GM12878 (cell line): ENCODE results near the gene GPSM3.

Experiments used
- BRCA1 ChIP-seq: IDR thresholded peaks from 2 replicates; pipeline ENCODE4 v1.6.1; 2011; ENCODE audit warnings: low read depth, low read length, improper control_type of control experiment
- EZH2 ChIP-seq: IDR thresholded peaks from 2 replicates; pipeline ENCODE4 v1.6.1; 2012; ENCODE audit warnings: low read depth, mild to moderate bottlenecking, control low read depth, inconsistent platforms, low read length, borderline replicate concordance; ENCODE audit not compliant: control insufficient read depth
- FOXK2 ChIP-seq: fragments of 450-650 bp; IDR thresholded peaks from 2 replicates; pipeline ENCODE4 v1.6.1; 2017; ENCODE audit warnings: mild to moderate bottlenecking, moderate library complexity
- HCFC1 ChIP-seq: fragments of 150-350 bp; IDR thresholded peaks from 2 replicates; pipeline ENCODE4 v1.6.1; 2014; ENCODE audit warnings: low read length
- HDAC6 ChIP-seq: fragments of 200-600 bp; sonication (generic); IDR thresholded peaks from one replicate; pipeline ENCODE4 v1.8.0; 2017; ENCODE audit warnings: antibody characterized with exemption; ENCODE audit not compliant: unreplicated experiment
- MTA3 ChIP-seq: IDR thresholded peaks from 2 replicates; pipeline ENCODE4 v1.6.1; 2012; ENCODE audit warnings: low read length, inconsistent platforms, borderline replicate concordance
- MXI1 ChIP-seq: fragments of 150-350 bp; IDR thresholded peaks from 2 replicates; pipeline ENCODE4 v1.6.1; 2011; ENCODE audit warnings: low read depth, mild to moderate bottlenecking, inconsistent platforms, low read length, improper control_type of control experiment
- SP1 ChIP-seq: IDR thresholded peaks from one replicate; pipeline ENCODE4 v1.6.1; 2011; ENCODE audit warnings: low read depth, low read length
- USF2 ChIP-seq: IDR thresholded peaks from 2 replicates; pipeline ENCODE4 v1.6.1; 2011; ENCODE audit warnings: low read depth, low read length, improper control_type of control experiment, borderline replicate concordance
- TF ChIP-seq, protein P1 (sequence below), 3 experiments: IDR thresholded peaks in 2 of 3; conservative IDR thresholded peaks in 1 of 3; 2 replicates each; pipeline ENCODE4 v1.5.1; 2011; ENCODE audit warnings: low read depth in 3 of 3, low read length in 3 of 3, mild to moderate bottlenecking in 3 of 3, control low read depth in 2 of 3, moderate library complexity in 2 of 3, inconsistent platforms in 1 of 3, mixed read lengths in 1 of 3; ENCODE audit not compliant: control insufficient read depth in 2 of 3, insufficient read depth in 1 of 3; ENCODE audit errors: extremely low read depth in 1 of 3
- TF ChIP-seq, protein P2 (sequence below): IDR thresholded peaks from 2 replicates; pipeline ENCODE4 v1.6.1; 2012; ENCODE audit warnings: low read depth, low read length, improper control_type of control experiment

DNA sequence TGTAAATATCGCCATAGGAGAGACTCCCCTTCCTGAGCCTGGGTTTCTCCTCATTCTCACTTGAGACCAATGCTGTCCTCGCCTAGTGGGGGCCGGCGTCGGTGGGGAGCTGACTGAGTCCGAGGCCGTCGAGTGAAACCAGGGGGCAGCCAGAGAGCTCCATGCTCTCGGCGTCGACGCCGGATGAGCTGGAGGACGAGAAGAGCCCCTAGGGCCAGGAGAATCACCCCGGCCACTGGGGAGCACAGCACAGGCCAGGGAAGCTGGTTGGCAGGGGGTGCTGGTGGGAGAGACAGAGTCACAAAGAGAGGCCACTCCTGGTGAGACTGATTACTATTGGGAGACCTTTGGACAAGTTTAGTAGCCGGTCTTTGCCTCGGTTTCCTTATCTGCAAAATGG is 6.4 kb upstream of the GPSM3 start:
- no peak for TF ChIP-seq BRCA1
- no peak for TF ChIP-seq FOXK2
- no peak for TF ChIP-seq HDAC6
- no peak for TF ChIP-seq MTA3
- TF ChIP-seq, protein P1, sequence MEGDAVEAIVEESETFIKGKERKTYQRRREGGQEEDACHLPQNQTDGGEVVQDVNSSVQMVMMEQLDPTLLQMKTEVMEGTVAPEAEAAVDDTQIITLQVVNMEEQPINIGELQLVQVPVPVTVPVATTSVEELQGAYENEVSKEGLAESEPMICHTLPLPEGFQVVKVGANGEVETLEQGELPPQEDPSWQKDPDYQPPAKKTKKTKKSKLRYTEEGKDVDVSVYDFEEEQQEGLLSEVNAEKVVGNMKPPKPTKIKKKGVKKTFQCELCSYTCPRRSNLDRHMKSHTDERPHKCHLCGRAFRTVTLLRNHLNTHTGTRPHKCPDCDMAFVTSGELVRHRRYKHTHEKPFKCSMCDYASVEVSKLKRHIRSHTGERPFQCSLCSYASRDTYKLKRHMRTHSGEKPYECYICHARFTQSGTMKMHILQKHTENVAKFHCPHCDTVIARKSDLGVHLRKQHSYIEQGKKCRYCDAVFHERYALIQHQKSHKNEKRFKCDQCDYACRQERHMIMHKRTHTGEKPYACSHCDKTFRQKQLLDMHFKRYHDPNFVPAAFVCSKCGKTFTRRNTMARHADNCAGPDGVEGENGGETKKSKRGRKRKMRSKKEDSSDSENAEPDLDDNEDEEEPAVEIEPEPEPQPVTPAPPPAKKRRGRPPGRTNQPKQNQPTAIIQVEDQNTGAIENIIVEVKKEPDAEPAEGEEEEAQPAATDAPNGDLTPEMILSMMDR (IDR thresholded peaks at IDR 0.05 in 2 of 3, conservative IDR thresholded peaks at IDR 0.05 in 1 of 3; ENCODE audit: control insufficient read depth in 2 of 3, extremely low read depth in 1 of 3, insufficient read depth in 1 of 3, low read depth in 3 of 3, low read length in 3 of 3): no peak
- TF ChIP-seq SP1: no peak
- no peak for TF ChIP-seq USF2
- TF ChIP-seq EZH2: no peak
- TF ChIP-seq, protein P2, sequence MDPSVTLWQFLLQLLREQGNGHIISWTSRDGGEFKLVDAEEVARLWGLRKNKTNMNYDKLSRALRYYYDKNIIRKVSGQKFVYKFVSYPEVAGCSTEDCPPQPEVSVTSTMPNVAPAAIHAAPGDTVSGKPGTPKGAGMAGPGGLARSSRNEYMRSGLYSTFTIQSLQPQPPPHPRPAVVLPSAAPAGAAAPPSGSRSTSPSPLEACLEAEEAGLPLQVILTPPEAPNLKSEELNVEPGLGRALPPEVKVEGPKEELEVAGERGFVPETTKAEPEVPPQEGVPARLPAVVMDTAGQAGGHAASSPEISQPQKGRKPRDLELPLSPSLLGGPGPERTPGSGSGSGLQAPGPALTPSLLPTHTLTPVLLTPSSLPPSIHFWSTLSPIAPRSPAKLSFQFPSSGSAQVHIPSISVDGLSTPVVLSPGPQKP: no peak
- TF ChIP-seq HCFC1: no peak
- TF ChIP-seq MXI1: no peak
